ENCODE measurements around the gene WDR74. TPM values are rescaled to one million over a fixed set of nuclear protein-coding genes. Genes with fewer than 3 reads are reported as not detected.

The WDR74 gene
- total and polyA plus RNA-seq, 2 of the 13 experiments (the other 11 are each of a cell fraction or from before 2014, with no cell fraction given), result 77.0 to 83.3 TPM

DNA sequence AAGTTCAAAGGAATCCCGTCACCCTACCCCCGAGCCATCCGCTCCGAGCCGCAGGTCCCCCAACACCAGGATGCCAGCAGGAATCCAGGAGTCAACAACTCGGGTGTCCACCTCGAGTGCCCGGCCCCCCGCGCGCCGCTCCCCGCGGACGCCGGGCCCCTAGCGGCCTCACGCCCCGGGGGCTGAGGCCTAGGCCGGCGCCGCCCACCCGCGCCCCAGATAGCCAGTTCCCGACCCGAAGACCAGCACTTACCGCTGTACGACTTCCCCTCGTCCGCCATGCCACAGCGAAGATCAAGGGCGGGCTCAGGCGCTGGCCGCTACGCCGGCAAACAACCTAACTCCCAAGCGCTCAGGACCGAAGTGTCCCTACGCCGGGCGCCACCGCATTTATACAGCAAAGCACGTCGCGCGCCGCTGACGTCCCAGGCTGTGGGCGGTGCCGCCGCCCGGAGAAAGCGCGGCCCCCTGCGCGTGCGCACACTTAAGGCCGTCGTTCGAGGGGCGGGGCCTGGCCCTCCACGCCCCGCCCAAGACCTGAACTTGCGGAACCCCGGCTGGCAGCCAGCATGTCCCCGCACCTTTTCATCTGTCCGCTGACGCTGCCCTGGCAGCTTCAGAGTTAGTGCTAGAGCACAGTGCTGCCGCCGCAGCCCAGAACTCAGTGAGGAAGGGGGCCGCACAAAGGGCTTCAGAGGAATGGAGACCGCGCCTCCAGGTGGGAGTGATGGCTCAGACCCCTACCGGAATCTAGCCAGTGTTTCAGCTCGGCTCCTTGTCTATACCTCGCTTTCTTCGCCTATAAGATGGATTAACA lies 34.1 kb downstream of the WDR74 start, which contains the start of gene NXF1 (continued):
- TF ChIP-seq, protein P1, sequence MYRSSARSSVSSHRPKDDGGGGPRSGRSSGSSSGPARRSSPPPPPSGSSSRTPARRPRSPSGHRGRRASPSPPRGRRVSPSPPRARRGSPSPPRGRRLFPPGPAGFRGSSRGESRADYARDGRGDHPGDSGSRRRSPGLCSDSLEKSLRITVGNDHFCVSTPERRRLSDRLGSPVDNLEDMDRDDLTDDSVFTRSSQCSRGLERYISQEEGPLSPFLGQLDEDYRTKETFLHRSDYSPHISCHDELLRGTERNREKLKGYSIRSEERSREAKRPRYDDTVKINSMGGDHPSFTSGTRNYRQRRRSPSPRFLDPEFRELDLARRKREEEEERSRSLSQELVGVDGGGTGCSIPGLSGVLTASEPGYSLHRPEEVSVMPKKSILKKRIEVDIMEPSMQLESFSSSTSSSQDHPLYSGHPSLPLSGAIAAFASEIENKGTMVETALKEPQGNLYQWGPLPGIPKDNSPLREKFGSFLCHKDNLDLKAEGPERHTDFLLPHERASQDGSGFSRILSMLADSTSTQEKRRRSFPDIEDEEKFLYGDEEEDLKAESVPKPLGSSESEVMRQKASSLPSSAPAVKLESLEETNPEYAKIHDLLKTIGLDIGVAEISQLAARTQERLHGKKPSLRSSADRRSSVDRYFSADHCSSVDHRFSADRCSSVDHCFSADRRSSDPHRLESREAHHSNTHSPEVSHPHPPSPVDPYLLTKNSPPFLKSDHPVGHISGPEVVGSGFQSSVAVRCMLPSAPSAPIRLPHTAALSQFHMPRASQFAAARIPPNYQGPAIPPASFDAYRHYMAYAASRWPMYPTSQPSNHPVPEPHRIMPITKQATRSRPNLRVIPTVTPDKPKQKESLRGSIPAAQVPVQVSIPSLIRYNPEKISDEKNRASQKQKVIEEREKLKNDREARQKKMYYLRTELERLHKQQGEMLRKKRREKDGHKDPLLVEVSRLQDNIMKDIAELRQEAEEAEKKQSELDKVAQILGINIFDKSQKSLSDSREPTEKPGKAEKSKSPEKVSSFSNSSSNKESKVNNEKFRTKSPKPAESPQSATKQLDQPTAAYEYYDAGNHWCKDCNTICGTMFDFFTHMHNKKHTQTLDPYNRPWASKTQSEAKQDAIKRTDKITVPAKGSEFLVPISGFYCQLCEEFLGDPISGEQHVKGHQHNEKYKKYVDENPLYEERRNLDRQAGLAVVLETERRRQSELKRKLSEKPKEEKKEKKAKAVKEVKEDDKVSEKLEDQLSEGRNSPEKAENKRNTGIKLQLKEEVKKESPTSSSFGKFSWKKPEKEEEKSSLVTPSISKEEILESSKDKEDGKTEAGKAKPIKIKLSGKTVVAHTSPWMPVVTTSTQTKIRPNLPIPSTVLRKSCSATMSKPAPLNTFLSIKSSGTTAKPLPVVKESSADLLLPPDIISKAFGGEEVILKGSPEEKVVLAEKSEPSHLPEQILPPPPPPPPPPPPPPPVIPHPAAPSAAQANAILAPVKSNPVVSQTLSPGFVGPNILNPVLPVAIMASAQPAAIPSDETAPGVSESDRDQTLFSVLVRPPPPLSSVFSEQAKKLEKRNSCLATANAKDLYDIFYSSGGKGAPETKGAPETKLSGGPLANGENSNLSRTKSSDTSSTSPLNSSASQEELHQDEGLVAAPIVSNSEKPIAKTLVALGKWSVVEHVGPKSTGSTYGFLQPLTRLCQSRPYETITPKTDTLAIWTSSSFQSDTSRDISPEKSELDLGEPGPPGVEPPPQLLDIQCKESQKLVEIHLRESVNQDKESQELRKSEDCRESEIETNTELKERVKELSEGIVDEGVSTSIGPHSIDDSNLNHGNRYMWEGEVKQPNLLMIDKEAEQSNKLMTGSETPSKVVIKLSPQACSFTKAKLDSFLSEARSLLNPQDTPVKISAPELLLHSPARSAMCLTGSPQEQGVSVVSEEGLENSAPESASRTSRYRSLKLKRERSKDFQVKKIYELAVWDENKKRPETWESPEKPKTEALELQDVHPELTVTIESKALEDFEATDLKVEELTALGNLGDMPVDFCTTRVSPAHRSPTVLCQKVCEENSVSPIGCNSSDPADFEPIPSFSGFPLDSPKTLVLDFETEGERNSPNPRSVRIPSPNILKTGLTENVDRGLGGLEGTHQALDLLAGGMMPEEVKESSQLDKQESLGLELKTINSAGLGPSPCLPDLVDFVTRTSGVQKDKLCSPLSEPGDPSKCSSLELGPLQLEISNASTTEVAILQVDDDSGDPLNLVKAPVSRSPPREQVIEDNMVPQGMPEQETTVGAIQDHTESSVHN (CRISPR knock-in tag; IDR thresholded peaks at IDR 0.05), result peak; percentile 90; the same call in 1 of the 2 replicates
- TF ChIP-seq FOXC1 (CRISPR knock-in tag; IDR thresholded peaks at IDR 0.05; ENCODE audit: borderline replicate concordance) (peak; percentile 83; the same call in 1 of the 2 replicates), ZNF766 (CRISPR knock-in tag; IDR thresholded peaks at IDR 0.05; ENCODE audit: borderline replicate concordance) (peak; percentile 76; the same call in 1 of the 2 replicates), HNRNPL (IDR thresholded peaks at IDR 0.05; ENCODE audit: low read depth, low read length) (0 out of 2 replicates have a peak, but pooled peaks have one; percentile 55), ZNF292 (CRISPR knock-in tag; IDR thresholded peaks at IDR 0.05; ENCODE audit: borderline replicate concordance, low read depth) (no peak), ZMYM3 (CRISPR knock-in tag; IDR thresholded peaks at IDR 0.05) (no peak), MXD4 (CRISPR knock-in tag; IDR thresholded peaks at IDR 0.05) (peak; percentile 76), HES4 (CRISPR knock-in tag; IDR thresholded peaks at IDR 0.05; ENCODE audit: borderline replicate concordance) (peak; percentile 95), SMAD3 (CRISPR knock-in tag; IDR thresholded peaks at IDR 0.05) (peak; percentile 91), BCL6 (CRISPR knock-in tag; IDR thresholded peaks at IDR 0.05) (peak; percentile 67; the same call in 1 of the 2 replicates), FOXJ3 (CRISPR knock-in tag; IDR thresholded peaks at IDR 0.05; ENCODE audit: borderline replicate concordance) (no peak), SETDB1 (CRISPR knock-in tag; IDR thresholded peaks at IDR 0.05; ENCODE audit: borderline replicate concordance) (no peak), FOXP1 (IDR thresholded peaks at IDR 0.05) (no peak), FOXP1 (CRISPR knock-in tag; IDR thresholded peaks at IDR 0.05) (no peak), KDM2A (CRISPR knock-in tag; IDR thresholded peaks at IDR 0.05; ENCODE audit: borderline replicate concordance, low read depth) (peak; percentile 100), DNMT1 (CRISPR knock-in tag; IDR thresholded peaks at IDR 0.05) (peak; percentile 25; the same call in 1 of the 2 replicates), RBAK (CRISPR knock-in tag; IDR thresholded peaks at IDR 0.05) (peak; percentile 72; the same call in 1 of the 2 replicates), ZNF850 (CRISPR knock-in tag; conservative IDR thresholded peaks at IDR 0.05) (no peak), ZNF543 (CRISPR knock-in tag; IDR thresholded peaks at IDR 0.05) (peak; percentile 84; the same call in 1 of the 2 replicates), PLRG1 (conservative IDR thresholded peaks at IDR 0.05) (no peak), JDP2 (CRISPR knock-in tag; IDR thresholded peaks at IDR 0.05; ENCODE audit: borderline replicate concordance) (no peak), YY1 (IDR thresholded peaks at IDR 0.05; ENCODE audit: insufficient read depth, insufficient replicate concordance, low read depth, low read length) (peak; percentile 81)
- TF ChIP-seq, protein P2, sequence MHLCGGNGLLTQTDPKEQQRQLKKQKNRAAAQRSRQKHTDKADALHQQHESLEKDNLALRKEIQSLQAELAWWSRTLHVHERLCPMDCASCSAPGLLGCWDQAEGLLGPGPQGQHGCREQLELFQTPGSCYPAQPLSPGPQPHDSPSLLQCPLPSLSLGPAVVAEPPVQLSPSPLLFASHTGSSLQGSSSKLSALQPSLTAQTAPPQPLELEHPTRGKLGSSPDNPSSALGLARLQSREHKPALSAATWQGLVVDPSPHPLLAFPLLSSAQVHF (CRISPR knock-in tag; IDR thresholded peaks at IDR 0.05), result no peak

All from HepG2 (cell line).